Measurements from ENCODE around the gene TUBB1.

DNA sequence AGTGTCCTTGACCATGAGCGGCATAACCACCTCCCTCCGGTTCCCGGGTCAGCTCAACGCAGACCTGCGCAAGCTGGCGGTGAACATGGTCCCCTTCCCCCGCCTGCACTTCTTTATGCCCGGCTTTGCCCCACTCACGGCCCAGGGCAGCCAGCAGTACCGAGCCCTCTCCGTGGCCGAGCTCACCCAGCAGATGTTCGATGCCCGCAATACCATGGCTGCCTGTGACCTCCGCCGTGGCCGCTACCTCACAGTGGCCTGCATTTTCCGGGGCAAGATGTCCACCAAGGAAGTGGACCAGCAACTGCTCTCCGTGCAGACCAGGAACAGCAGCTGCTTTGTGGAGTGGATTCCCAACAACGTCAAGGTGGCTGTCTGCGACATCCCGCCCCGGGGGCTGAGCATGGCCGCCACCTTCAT lies 4.9 kb downstream of the TUBB1 start:
- TF ChIP-seq, protein P1, sequence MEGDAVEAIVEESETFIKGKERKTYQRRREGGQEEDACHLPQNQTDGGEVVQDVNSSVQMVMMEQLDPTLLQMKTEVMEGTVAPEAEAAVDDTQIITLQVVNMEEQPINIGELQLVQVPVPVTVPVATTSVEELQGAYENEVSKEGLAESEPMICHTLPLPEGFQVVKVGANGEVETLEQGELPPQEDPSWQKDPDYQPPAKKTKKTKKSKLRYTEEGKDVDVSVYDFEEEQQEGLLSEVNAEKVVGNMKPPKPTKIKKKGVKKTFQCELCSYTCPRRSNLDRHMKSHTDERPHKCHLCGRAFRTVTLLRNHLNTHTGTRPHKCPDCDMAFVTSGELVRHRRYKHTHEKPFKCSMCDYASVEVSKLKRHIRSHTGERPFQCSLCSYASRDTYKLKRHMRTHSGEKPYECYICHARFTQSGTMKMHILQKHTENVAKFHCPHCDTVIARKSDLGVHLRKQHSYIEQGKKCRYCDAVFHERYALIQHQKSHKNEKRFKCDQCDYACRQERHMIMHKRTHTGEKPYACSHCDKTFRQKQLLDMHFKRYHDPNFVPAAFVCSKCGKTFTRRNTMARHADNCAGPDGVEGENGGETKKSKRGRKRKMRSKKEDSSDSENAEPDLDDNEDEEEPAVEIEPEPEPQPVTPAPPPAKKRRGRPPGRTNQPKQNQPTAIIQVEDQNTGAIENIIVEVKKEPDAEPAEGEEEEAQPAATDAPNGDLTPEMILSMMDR (IDR thresholded peaks at IDR 0.05): no peak
- TF ChIP-seq POLR2A (IDR thresholded peaks at IDR 0.05): no peak
